T47D (cell line): ENCODE data around the gene XXYLT1.
A peak's percentile ranks its signal among the peaks of the same experiment; 100 is the strongest.
"Not testable (repeated sequence)": the region's sequence is repeated elsewhere in the genome, so short reads cannot be mapped to it uniquely, and the experiment has no call there.

Experiments
- DNase-seq, 2 experiments: peaks; one replicate each; pipeline versions ENCODE4 v3.0.0 to v3.0.0-alpha.2; 2011 to 2012; ENCODE audit warnings: low read depth in 1 of 2, low spot score in 1 of 2
- JUND ChIP-seq: IDR thresholded peaks from 2 replicates; pipeline ENCODE4 v1.6.1; 2012; ENCODE audit warnings: low read depth
- in situ Hi-C: cut with HindIII; loops from 2 replicates; pipeline ENCODE4 v1.10.0; 2016; ENCODE audit warnings: low sequenced_read_pairs, low pct_unique_long_range_greater_than_20kb

XXYLT1 gene

DNA sequence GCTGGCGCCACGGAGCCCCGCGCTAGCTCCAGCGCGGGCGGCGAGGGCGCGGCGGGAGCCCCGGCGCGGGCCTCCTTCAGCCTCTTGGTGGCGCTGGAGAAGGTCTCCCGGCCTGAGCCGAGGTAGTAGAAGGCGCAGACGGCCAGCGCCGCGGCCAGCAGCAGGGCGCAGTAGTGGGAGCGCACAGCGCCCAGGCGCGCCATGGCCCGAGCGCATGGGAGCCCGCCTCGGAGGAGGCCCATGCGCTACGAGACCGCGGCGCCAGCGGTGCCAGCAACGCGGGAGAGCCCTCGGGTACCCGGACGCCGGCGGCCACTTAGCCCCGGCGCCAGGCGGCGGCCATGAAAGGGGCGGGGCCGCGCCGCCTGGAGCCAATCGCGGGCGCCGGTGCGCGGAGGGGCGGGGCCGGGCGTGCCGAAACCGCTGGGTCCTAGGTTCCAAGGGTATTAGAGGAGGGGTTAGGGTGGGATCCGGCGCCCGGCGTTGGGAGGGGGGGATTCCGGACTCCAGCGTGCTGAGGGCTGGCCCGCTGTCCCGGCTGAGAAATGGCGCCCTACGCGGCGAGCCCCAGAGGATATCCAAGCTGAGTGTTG, at the start of gene XXYLT1:
XXYLT1 (minus strand) TSS at position 343 of the 593 bp plus-strand sequence; CDS start at position 242, 101 bp downstream.
- no peak for TF ChIP-seq JUND
- in situ Hi-C loops = no loop called here
- DNase-seq = peak; percentile 96 to 97

DNA sequence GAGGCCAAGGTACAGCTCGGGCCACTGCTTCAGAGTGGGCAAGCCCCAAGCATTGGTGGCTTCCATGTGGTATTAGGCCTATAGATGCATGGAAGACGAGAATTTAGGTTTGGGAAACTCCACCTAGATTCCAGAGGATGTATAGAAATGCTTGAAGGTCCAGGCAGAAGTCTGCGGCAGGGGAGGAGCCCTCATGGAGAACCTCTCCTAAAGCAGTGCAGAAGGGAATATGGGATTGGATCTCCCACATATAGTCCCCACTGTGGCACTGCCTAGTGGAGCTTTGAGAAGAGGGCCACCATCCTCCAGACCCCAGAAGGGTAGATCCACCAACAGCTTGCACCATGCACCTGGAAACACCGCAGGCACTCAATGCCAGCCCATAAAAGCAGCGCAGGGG, 48.1 kb upstream of the XXYLT1 start:
- in situ Hi-C loops = no loop called here
- no peak for TF ChIP-seq JUND

DNA sequence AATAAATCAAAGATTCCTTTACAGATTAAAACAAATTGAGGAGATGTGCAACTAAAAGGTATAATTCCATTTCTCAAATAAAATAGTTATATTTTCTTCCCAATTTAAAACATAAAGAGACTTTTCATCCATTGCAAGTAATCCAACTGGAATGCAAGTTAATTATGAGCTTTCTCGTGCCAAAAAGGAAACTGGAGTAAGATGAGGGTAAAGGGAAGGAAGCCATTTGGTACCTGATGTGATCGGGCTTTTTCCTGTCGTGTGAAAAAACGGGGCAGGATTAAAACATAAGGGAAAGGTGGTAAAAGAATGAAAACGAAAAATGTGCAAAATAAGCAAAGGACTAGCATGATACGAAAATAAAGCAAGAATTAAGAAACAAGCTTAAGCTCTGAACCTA, 41.8 kb upstream of the XXYLT1 start:
- no peak for TF ChIP-seq JUND
- in situ Hi-C loops = no loop called here
- DNase-seq = no peak

More for the DNA sequence above, 48.1 kb upstream of the XXYLT1 start:
- DNase-seq = peak in 1 of 2 experiments; percentile 25

GRCh38 chr3:195307711-195308110, 36.8 kb upstream of the XXYLT1 start:
- DNase-seq = no peak
- no peak for TF ChIP-seq JUND
- in situ Hi-C loops = no loop called here

GRCh38 chr3:195306369-195306768, 35.4 kb upstream of the XXYLT1 start:
- no peak for TF ChIP-seq JUND
- in situ Hi-C loops = no loop called here
- DNase-seq = no peak

DNA sequence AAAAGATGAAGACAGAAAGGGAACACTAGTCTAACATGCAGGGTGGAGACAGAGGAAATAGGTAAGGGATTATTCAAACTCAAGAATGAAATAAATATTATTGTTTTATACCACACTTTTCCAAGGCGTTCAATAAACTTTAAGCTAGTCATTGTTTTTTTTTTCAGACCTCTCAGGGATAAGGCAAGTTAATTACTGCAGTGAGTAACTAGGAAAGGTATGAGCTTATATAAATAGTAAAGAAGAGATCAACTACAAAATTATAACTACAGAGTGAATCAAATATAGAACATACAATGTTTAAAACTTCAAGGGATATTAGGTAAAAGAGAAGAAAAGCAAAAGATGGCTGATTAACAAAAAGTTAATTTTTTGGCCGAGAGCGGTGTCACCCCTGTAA, 31.5 kb upstream of the XXYLT1 start:
- in situ Hi-C loops = no loop called here
- TF ChIP-seq JUND = no peak
- no peak for DNase-seq

GRCh38 chr3:195297446-195297845, 26.5 kb upstream of the XXYLT1 start:
- TF ChIP-seq JUND = no peak
- in situ Hi-C loops = no loop called here
- no peak for DNase-seq

- TF ChIP-seq JUND = no peak
- DNase-seq = no peak
- in situ Hi-C loops = no loop called here
Observed at GRCh38 chr3:195296662-195297061, 25.7 kb upstream of the XXYLT1 start.

GRCh38 chr3:195291121-195291520, 20.2 kb upstream of the XXYLT1 start:
- no peak for DNase-seq
- TF ChIP-seq JUND = no peak
- in situ Hi-C loops = no loop called here

- DNase-seq, in situ Hi-C loops: not testable (repeated sequence)
Observed at GRCh38 chr3:195290643-195291042, 19.7 kb upstream of the XXYLT1 start.

- TF ChIP-seq JUND = no peak
- no peak for DNase-seq
- in situ Hi-C loops = no loop called here
Observed at GRCh38 chr3:195286115-195286872, 15.3 kb upstream of the XXYLT1 start.

DNA sequence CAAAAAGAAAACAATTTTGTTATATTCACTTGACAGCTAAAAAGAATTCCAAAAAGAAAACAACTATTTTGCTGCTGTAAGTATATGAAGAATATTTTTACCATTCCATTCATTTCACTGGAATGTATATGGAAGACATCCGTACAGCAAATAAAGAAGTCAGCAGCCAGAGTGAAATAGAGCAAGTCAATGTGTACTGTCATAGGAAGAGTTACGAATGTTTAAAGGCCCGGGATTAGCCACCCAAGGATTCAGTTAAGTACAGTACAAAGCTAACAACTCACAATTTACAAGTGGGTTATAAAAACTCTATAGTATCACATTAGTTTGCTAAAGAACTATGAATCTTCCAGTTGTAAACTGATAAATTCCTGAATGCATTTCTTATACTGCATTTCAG, 14.4 kb upstream of the XXYLT1 start:
- in situ Hi-C loops = no loop called here
- no peak for DNase-seq
- no peak for TF ChIP-seq JUND

DNA sequence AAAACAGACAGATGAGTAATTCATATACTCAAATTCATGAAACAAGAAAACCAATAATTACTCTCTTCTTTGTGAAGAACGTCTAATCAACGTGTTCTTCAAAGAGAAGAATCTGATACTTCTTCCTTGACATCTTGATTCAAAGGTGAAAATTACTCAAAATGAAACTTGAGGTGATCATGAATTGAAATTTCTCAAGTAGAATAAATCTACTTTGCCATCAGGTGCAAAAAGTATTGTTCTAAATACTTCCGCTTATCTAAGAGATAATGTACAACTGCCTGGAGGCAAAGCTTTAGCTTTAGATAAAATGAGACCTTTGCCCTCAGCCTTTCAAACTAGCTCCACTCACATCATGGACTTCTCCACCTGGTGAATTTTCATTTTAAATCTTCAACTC, 13.9 kb upstream of the XXYLT1 start:
- in situ Hi-C loops = no loop called here
- no peak for DNase-seq

More for the DNA sequence above, 13.9 kb upstream of the XXYLT1 start:
- TF ChIP-seq JUND = no peak
